ENCODE results near the gene FAM20C.

Gene FAM20C

GRCh38 chr7:272631-273030 lies 80.3 kb downstream of the FAM20C start:
- DNase-seq (ENCODE audit: low read depth) = no peak

GRCh38 chr7:273327-273726 lies 81.0 kb downstream of the FAM20C start:
- no peak for DNase-seq (ENCODE audit: low read depth)

GRCh38 chr7:274266-274665 lies 81.9 kb downstream of the FAM20C start:
- DNase-seq (ENCODE audit: low read depth) = no peak

- DNase-seq (ENCODE audit: low read depth) = no peak
Observed at GRCh38 chr7:276230-276835, 84.0 kb downstream of the FAM20C start.

GRCh38 chr7:277228-277627 lies 84.9 kb downstream of the FAM20C start:
- no peak for DNase-seq (ENCODE audit: low read depth)

GRCh38 chr7:278081-278480 lies 85.7 kb downstream of the FAM20C start:
- DNase-seq (ENCODE audit: low read depth) = no peak

- DNase-seq (ENCODE audit: low read depth) = no peak
Observed at GRCh38 chr7:279821-280220, 87.5 kb downstream of the FAM20C start.

- DNase-seq (ENCODE audit: low read depth) = no peak
Observed at GRCh38 chr7:280461-280860, 88.1 kb downstream of the FAM20C start.

GRCh38 chr7:281637-282036 lies 89.3 kb downstream of the FAM20C start:
- DNase-seq (ENCODE audit: low read depth) = no peak

- no peak for DNase-seq (ENCODE audit: low read depth)
Observed at GRCh38 chr7:282621-283020, 90.2 kb downstream of the FAM20C start.

GRCh38 chr7:284762-285722 lies 92.7 kb downstream of the FAM20C start:
- DNase-seq (ENCODE audit: low read depth) = no peak

GRCh38 chr7:285731-286130 lies 93.4 kb downstream of the FAM20C start:
- no peak for DNase-seq (ENCODE audit: low read depth)

GRCh38 chr7:286266-286665 lies 93.9 kb downstream of the FAM20C start:
- no peak for DNase-seq (ENCODE audit: low read depth)

- no peak for DNase-seq (ENCODE audit: low read depth)
Observed at GRCh38 chr7:288671-289101, 96.3 kb downstream of the FAM20C start.

- DNase-seq (ENCODE audit: low read depth) = no peak
Observed at GRCh38 chr7:289209-289755, 96.9 kb downstream of the FAM20C start.

- no peak for DNase-seq (ENCODE audit: low read depth)
Observed at GRCh38 chr7:289756-290553, 97.6 kb downstream of the FAM20C start, which contains the start of gene FOXL3. Gene FOXL3, plus strand, starts transcription at chr7:290170. Its CDS starts 0 bp downstream, at chr7:290170.

- DNase-seq (ENCODE audit: low read depth) = no peak
Observed at GRCh38 chr7:290554-291372, 98.4 kb downstream of the FAM20C start.

- DNase-seq (ENCODE audit: low read depth) = no peak
Observed at GRCh38 chr7:291373-292092, 99.2 kb downstream of the FAM20C start.

- no peak for DNase-seq (ENCODE audit: low read depth)
Observed at GRCh38 chr7:292226-292625, 99.9 kb downstream of the FAM20C start.

- no peak for DNase-seq (ENCODE audit: low read depth)
Observed at GRCh38 chr7:292826-293225, 100.5 kb downstream of the FAM20C start.
